ENCODE results near the gene CDAN1.
A peak's percentile ranks its signal among the peaks of the same experiment; 100 is the strongest.

Gene CDAN1

GRCh38 chr15:42759093-42759492, 22.2 kb upstream of the CDAN1 start:
- TF ChIP-seq YY1 (IDR thresholded peaks at IDR 0.05; ENCODE audit: low read depth) = 0 out of 2 replicates have a peak, but pooled peaks have one; percentile 25
- no peak for TF ChIP-seq CREB1 (IDR thresholded peaks at IDR 0.05; ENCODE audit: low read depth)
- no peak; the same call in 1 of the 2 replicates for TF ChIP-seq MAX (IDR thresholded peaks at IDR 0.05)
- no peak for TF ChIP-seq REST (IDR thresholded peaks at IDR 0.05; ENCODE audit: low read depth)
- no peak for TF ChIP-seq CEBPB (IDR thresholded peaks at IDR 0.05)
- TF ChIP-seq FOXM1 (IDR thresholded peaks at IDR 0.05; ENCODE audit: borderline replicate concordance, low read depth) = no peak
- TF ChIP-seq NFIC (IDR thresholded peaks at IDR 0.05) = peak; percentile 86
- no peak for TF ChIP-seq TAF1 (IDR thresholded peaks at IDR 0.05; ENCODE audit: low read depth)
- peak; percentile 86 for TF ChIP-seq TCF12 (IDR thresholded peaks at IDR 0.05; ENCODE audit: low read depth)
- TF ChIP-seq RAD21 (IDR thresholded peaks at IDR 0.05; ENCODE audit: low read depth) = no peak
- TF ChIP-seq EGR1 (IDR thresholded peaks at IDR 0.05) = 0 out of 2 replicates have a peak, but pooled peaks have one; percentile 32
- no peak for TF ChIP-seq ZBTB7A (IDR thresholded peaks at IDR 0.05; ENCODE audit: low read depth)
- TF ChIP-seq EP300 (IDR thresholded peaks at IDR 0.05; ENCODE audit: borderline replicate concordance) = peak; percentile 64; the same call in 1 of the 2 replicates
- peak; percentile 73 for TF ChIP-seq TEAD4 (IDR thresholded peaks at IDR 0.05)

- TF ChIP-seq MAX (IDR thresholded peaks at IDR 0.05) (no peak), CEBPB (IDR thresholded peaks at IDR 0.05) (no peak), FOXM1 (IDR thresholded peaks at IDR 0.05; ENCODE audit: borderline replicate concordance, low read depth) (no peak), REST (IDR thresholded peaks at IDR 0.05; ENCODE audit: low read depth) (no peak), EP300 (IDR thresholded peaks at IDR 0.05; ENCODE audit: borderline replicate concordance) (no peak), YY1 (IDR thresholded peaks at IDR 0.05; ENCODE audit: low read depth) (no peak), ZBTB7A (IDR thresholded peaks at IDR 0.05; ENCODE audit: low read depth) (no peak), NFIC (IDR thresholded peaks at IDR 0.05) (no peak), USF1 (IDR thresholded peaks at IDR 0.05) (no peak), TEAD4 (IDR thresholded peaks at IDR 0.05) (no peak), RAD21 (IDR thresholded peaks at IDR 0.05; ENCODE audit: low read depth) (no peak), TAF1 (IDR thresholded peaks at IDR 0.05; ENCODE audit: low read depth) (no peak), TCF12 (IDR thresholded peaks at IDR 0.05; ENCODE audit: low read depth) (no peak), CREB1 (IDR thresholded peaks at IDR 0.05; ENCODE audit: low read depth) (no peak), EGR1 (IDR thresholded peaks at IDR 0.05) (no peak)
Measured at GRCh38 chr15:42750306-42750705, 13.4 kb upstream of the CDAN1 start.

GRCh38 chr15:42749266-42749665, 12.3 kb upstream of the CDAN1 start:
- TF ChIP-seq MAX (IDR thresholded peaks at IDR 0.05) (no peak), TCF12 (IDR thresholded peaks at IDR 0.05; ENCODE audit: low read depth) (no peak), YY1 (IDR thresholded peaks at IDR 0.05; ENCODE audit: low read depth) (no peak), EP300 (IDR thresholded peaks at IDR 0.05; ENCODE audit: borderline replicate concordance) (no peak), RAD21 (IDR thresholded peaks at IDR 0.05; ENCODE audit: low read depth) (no peak), TEAD4 (IDR thresholded peaks at IDR 0.05) (no peak), TAF1 (IDR thresholded peaks at IDR 0.05; ENCODE audit: low read depth) (no peak), FOXM1 (IDR thresholded peaks at IDR 0.05; ENCODE audit: borderline replicate concordance, low read depth) (no peak), CEBPB (IDR thresholded peaks at IDR 0.05) (no peak), EGR1 (IDR thresholded peaks at IDR 0.05) (no peak), USF1 (IDR thresholded peaks at IDR 0.05) (no peak), NFIC (IDR thresholded peaks at IDR 0.05) (no peak), ZBTB7A (IDR thresholded peaks at IDR 0.05; ENCODE audit: low read depth) (no peak), REST (IDR thresholded peaks at IDR 0.05; ENCODE audit: low read depth) (no peak), CREB1 (IDR thresholded peaks at IDR 0.05; ENCODE audit: low read depth) (no peak)

- TF ChIP-seq TAF1 (IDR thresholded peaks at IDR 0.05; ENCODE audit: low read depth) (no peak), TEAD4 (IDR thresholded peaks at IDR 0.05) (no peak), USF1 (IDR thresholded peaks at IDR 0.05) (no peak), NFIC (IDR thresholded peaks at IDR 0.05) (no peak), REST (IDR thresholded peaks at IDR 0.05; ENCODE audit: low read depth) (no peak), EP300 (IDR thresholded peaks at IDR 0.05; ENCODE audit: borderline replicate concordance) (no peak), EGR1 (IDR thresholded peaks at IDR 0.05) (no peak), CEBPB (IDR thresholded peaks at IDR 0.05) (no peak), YY1 (IDR thresholded peaks at IDR 0.05; ENCODE audit: low read depth) (no peak), TCF12 (IDR thresholded peaks at IDR 0.05; ENCODE audit: low read depth) (no peak), RAD21 (IDR thresholded peaks at IDR 0.05; ENCODE audit: low read depth) (no peak), CREB1 (IDR thresholded peaks at IDR 0.05; ENCODE audit: low read depth) (no peak), FOXM1 (IDR thresholded peaks at IDR 0.05; ENCODE audit: borderline replicate concordance, low read depth) (no peak)
Measured at GRCh38 chr15:42744195-42744594, 7.3 kb upstream of the CDAN1 start.

All from Ishikawa (cell line).